ENCODE data around the gene HADH.

- no peak for TF ChIP-seq CTCF (IDR thresholded peaks at IDR 0.05)
- TF ChIP-seq TAF1 (IDR thresholded peaks at IDR 0.05; ENCODE audit: borderline replicate concordance, low read depth, low read length): no peak
- no peak for TF ChIP-seq SMC3 (IDR thresholded peaks at IDR 0.05; ENCODE audit: low read depth, low read length)
- TF ChIP-seq JUND (IDR thresholded peaks at IDR 0.05): no peak
- no peak for TF ChIP-seq MXI1 (IDR thresholded peaks at IDR 0.05; ENCODE audit: low read depth, low read length)
- TF ChIP-seq FOXJ3 (CRISPR knock-in tag; IDR thresholded peaks at IDR 0.05): no peak
- TF ChIP-seq MAX (IDR thresholded peaks at IDR 0.05; ENCODE audit: low read depth): no peak
- no peak for TF ChIP-seq FOXM1 (IDR thresholded peaks at IDR 0.05; ENCODE audit: low read depth)
- no peak for TF ChIP-seq POLR2AphosphoS5 (IDR thresholded peaks at IDR 0.05; ENCODE audit: low read depth, low read length)
- TF ChIP-seq NFIC (IDR thresholded peaks at IDR 0.05; ENCODE audit: borderline replicate concordance): no peak
- TF ChIP-seq EZH2phosphoT487 (IDR thresholded peaks at IDR 0.05; ENCODE audit: borderline replicate concordance, low read depth): no peak
- no peak for TF ChIP-seq SIN3A (IDR thresholded peaks at IDR 0.05; ENCODE audit: borderline replicate concordance, low read depth, low read length)
Observed at GRCh38 chr4:107999932-108000539, 10.3 kb downstream of the HADH start.

Data from SK-N-SH (cell line).